ENCODE measurements around the gene SEMA3E. TPM values are rescaled to one million over a fixed set of nuclear protein-coding genes. Genes with fewer than 3 reads are reported as not detected.

The SEMA3E gene
- total RNA-seq, 4 donors from 2014 or later = 10.1 to 29.2 (median 15.8) TPM

- no peak for TF ChIP-seq EP300 (IDR thresholded peaks at IDR 0.05)
- H3K4me1 ChIP-seq = no peaks in the 10 kb centered on the region
- 86% methylated on average over 1 of the region's 1 CpG for WGBS
Measured at GRCh38 chr7:83693256-83693655, 44.3 kb upstream of the SEMA3E start.

GRCh38 chr7:83691095-83691494 is 42.2 kb upstream of the SEMA3E start:
- 80% methylated on average over 4 of the region's 4 CpGs for WGBS
- intact Hi-C loops (cut with DNase I) = no loop called here

More at GRCh38 chr7:83693256-83693655, 44.3 kb upstream of the SEMA3E start:
- no peak for DNase-seq (ENCODE audit: extremely low spot score)
- Histone ChIP-seq H3K27me3 (no peaks in the 10 kb centered on the region), H3K27ac (replicated peaks in 1 of 4) (no peak overlapping the region), H3K9me3 (no peaks in the 10 kb centered on the region), H3K36me3 (no peaks in the 10 kb centered on the region), H3K4me3 (no peak overlapping the region)
- intact Hi-C loops (cut with DNase I) = no loop called here

DNA sequence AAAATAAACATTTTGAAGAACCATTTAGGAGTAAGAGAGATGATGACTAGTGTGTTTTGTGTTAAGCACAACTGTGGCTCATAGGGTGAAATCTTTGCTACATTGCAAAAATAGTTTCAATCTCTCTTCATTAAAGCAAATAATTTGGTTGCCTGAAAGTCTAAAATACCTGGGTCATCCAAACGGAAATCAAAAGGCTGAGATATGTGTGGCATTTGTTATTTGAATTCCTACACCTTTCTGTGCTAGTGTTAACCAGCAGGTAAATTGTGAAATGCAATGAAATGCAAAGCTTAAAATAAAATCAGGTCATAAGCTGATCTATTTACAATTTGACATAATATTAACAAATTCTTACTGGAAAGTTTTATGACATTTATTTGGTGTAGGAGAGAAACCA is 40.9 kb upstream of the SEMA3E start:
- Histone ChIP-seq H3K27ac (replicated peaks in 1 of 4) (no peak overlapping the region), H3K4me1 (no peaks in the 10 kb centered on the region)
- no peak for DNase-seq (ENCODE audit: extremely low spot score)

More at GRCh38 chr7:83691095-83691494, 42.2 kb upstream of the SEMA3E start:
- TF ChIP-seq CTCF (IDR thresholded peaks at IDR 0.05) = no peak
- no peak for TF ChIP-seq POLR2AphosphoS5 (IDR thresholded peaks at IDR 0.05)
- no peak for TF ChIP-seq EP300 (IDR thresholded peaks at IDR 0.05)
- no peak for TF ChIP-seq POLR2A (IDR thresholded peaks at IDR 0.05; ENCODE audit: low read depth)
- Histone ChIP-seq H3K27ac (replicated peaks in 1 of 4) (no peak overlapping the region), H3K4me1 (no peaks in the 10 kb centered on the region), H3K4me3 (no peak overlapping the region), H3K36me3 (no peaks in the 10 kb centered on the region), H3K9me3 (no peaks in the 10 kb centered on the region), H3K27me3 (no peaks in the 10 kb centered on the region)
- no peak for DNase-seq (ENCODE audit: extremely low spot score)

GRCh38 chr7:83686416-83686815 is 37.5 kb upstream of the SEMA3E start:
- TF ChIP-seq EP300 (IDR thresholded peaks at IDR 0.05) = no peak
- no peak for TF ChIP-seq POLR2A (IDR thresholded peaks at IDR 0.05; ENCODE audit: low read depth)
- TF ChIP-seq CTCF (IDR thresholded peaks at IDR 0.05) = no peak
- no peak for TF ChIP-seq POLR2AphosphoS5 (IDR thresholded peaks at IDR 0.05)
- no peak for DNase-seq (ENCODE audit: extremely low spot score)
- H3K36me3 ChIP-seq = no peaks in the 10 kb centered on the region
- no peak overlapping the region for H3K4me3 ChIP-seq
- WGBS = 69% methylated on average over 1 of the region's 1 CpG
- H3K4me1 ChIP-seq = no peaks in the 10 kb centered on the region
- H3K9me3 ChIP-seq = no peaks in the 10 kb centered on the region
- intact Hi-C loops (cut with DNase I) = no loop called here
- H3K27me3 ChIP-seq = no peaks in the 10 kb centered on the region
- no peak overlapping the region for H3K27ac ChIP-seq (replicated peaks in 1 of 4)

More for the DNA sequence above, 40.9 kb upstream of the SEMA3E start:
- Histone ChIP-seq H3K27me3 (no peaks in the 10 kb centered on the region), H3K4me3 (no peak overlapping the region), H3K36me3 (no peaks in the 10 kb centered on the region), H3K9me3 (no peaks in the 10 kb centered on the region)
- intact Hi-C loops (cut with DNase I) = no loop called here
- 50% methylated on average over 1 of the region's 1 CpG for WGBS
- TF ChIP-seq CTCF (IDR thresholded peaks at IDR 0.05) (no peak), EP300 (IDR thresholded peaks at IDR 0.05) (no peak), POLR2AphosphoS5 (IDR thresholded peaks at IDR 0.05) (no peak), POLR2A (IDR thresholded peaks at IDR 0.05; ENCODE audit: low read depth) (no peak)

DNA sequence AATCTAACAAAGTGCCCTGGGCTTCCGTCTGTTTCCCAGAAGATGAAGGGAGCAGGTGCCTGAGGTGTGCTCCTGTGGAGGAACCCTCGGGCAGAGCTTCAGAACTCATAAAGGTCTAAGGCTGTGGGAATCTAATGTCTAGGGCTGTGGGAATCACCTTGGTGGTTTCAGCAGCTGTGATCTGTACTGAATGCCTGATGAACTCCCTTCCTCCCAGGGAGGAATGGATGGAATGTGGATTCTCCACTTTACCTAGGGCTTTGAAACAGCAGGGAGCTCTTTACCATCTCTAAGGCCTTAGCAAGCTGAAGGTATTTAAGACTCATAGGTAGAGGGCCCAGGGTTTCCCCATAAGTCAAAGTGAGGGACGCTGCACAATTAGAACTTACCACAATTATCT is 36.0 kb upstream of the SEMA3E start:
- Histone ChIP-seq H3K27ac (replicated peaks in 1 of 4) (no peak overlapping the region), H3K27me3 (no peaks in the 10 kb centered on the region), H3K36me3 (no peaks in the 10 kb centered on the region), H3K4me3 (no peak overlapping the region), H3K9me3 (no peaks in the 10 kb centered on the region), H3K4me1 (no peaks in the 10 kb centered on the region)
- TF ChIP-seq CTCF (IDR thresholded peaks at IDR 0.05) (no peak), POLR2A (IDR thresholded peaks at IDR 0.05; ENCODE audit: low read depth) (no peak), EP300 (IDR thresholded peaks at IDR 0.05) (no peak), POLR2AphosphoS5 (IDR thresholded peaks at IDR 0.05) (no peak)
- no peak for DNase-seq (ENCODE audit: extremely low spot score)
- 87% methylated on average over 3 of the region's 3 CpGs for WGBS
- intact Hi-C loops (cut with DNase I) = no loop called here
